CD4-positive, alpha-beta T cell (primary cell): ENCODE results near the gene LAT. TPM values are rescaled to one million over a fixed set of nuclear protein-coding genes. Genes with fewer than 3 reads are reported as not detected.
"Not testable (repeated sequence)": the region's sequence is repeated elsewhere in the genome, so short reads cannot be mapped to it uniquely, and the experiment has no call there.

Experiments used
- ATAC-seq: fragments of 200-7000 bp; cut with Tn5 transposase; one replicate; pipeline ENCODE4 v1.10.0; 2022; ENCODE audit warnings: mild to moderate bottlenecking; ENCODE audit not compliant: poor library complexity
- CTCF ChIA-PET: fragments of 350-600 bp; sonication (Branson Sonifier 250); formaldehyde crosslinking; loops from one replicate; lab custom pipeline; 2021; ENCODE audit warnings: antibody characterized with exemption, inconsistent platforms; lab: Charles Lee
- POLR2A ChIA-PET: fragments of 350-600 bp; sonication (Branson Sonifier 250); formaldehyde crosslinking; loops from one replicate; lab custom pipeline; 2021; ENCODE audit warnings: antibody characterized with exemption, inconsistent platforms; lab: Charles Lee
- DNase-seq, 14 experiments: peaks; one replicate each; pipeline ENCODE4 v3.0.0-alpha.2; 2013 to 2020; ENCODE audit warnings: mixed read lengths in 2 of 14
- H3K27ac ChIP-seq, 2 donors: one replicate each; pipeline versions ENCODE4 v1.5.1 to v1.7.0; 2013; ENCODE audit warnings: low read length in 2 of 2, low read depth in 1 of 2, mild to moderate bottlenecking in 1 of 2
- H3K27me3 ChIP-seq, 2 experiments: 1 replicate in 1 of 2; 2 replicates in 1 of 2; pipeline versions ENCODE4 v1.6.1 to v1.7.0; 2013; ENCODE audit warnings: low read length in 2 of 2, control low read depth in 1 of 2, mild to moderate bottlenecking in 1 of 2, moderate library complexity in 1 of 2; ENCODE audit not compliant: insufficient read depth in 2 of 2, control insufficient read depth in 1 of 2
- H3K36me3 ChIP-seq: one replicate; pipeline ENCODE4 v1.6.1; 2013; ENCODE audit warnings: low read length, control low read depth; ENCODE audit not compliant: insufficient read depth
- H3K4me1 ChIP-seq: one replicate; pipeline ENCODE4 v1.6.1; 2013; ENCODE audit warnings: low read length, control low read depth; ENCODE audit not compliant: insufficient read depth
- H3K4me3 ChIP-seq: one replicate; pipeline ENCODE4 v1.5.1; 2013; ENCODE audit warnings: mild to moderate bottlenecking, low read length, moderate library complexity
- H3K9me3 ChIP-seq, 2 experiments: 1 replicate in 1 of 2; 2 replicates in 1 of 2; pipeline versions ENCODE4 v1.6.1 to v1.7.0; 2013; ENCODE audit warnings: low read length in 2 of 2, mild to moderate bottlenecking in 2 of 2, control low read depth in 1 of 2, moderate library complexity in 1 of 2; ENCODE audit not compliant: control insufficient read depth in 1 of 2, insufficient read depth in 1 of 2
- H3K27ac Mint-ChIP-seq: one replicate; pipeline ENCODE4 v1.8.0; 2020; ENCODE audit warnings: mixed read lengths
- H3K27me3 Mint-ChIP-seq: one replicate; pipeline ENCODE4 v1.8.0; 2021; ENCODE audit warnings: mixed read lengths
- H3K36me3 Mint-ChIP-seq: one replicate; pipeline ENCODE4 v1.8.0; 2021; ENCODE audit warnings: low read depth, mixed read lengths
- H3K4me1 Mint-ChIP-seq: one replicate; pipeline ENCODE4 v1.8.0; 2021; ENCODE audit warnings: low read depth, mixed read lengths
- H3K4me3 Mint-ChIP-seq: one replicate; pipeline ENCODE4 v1.8.0; 2020; ENCODE audit warnings: mild to moderate bottlenecking, mixed read lengths
- H3K9me3 Mint-ChIP-seq: one replicate; pipeline ENCODE4 v1.8.0; 2020; ENCODE audit warnings: mixed read lengths
- CTCF ChIP-seq: fragments of 200-600 bp; IDR thresholded peaks from one replicate; pipeline ENCODE4 v1.8.0; 2022; ENCODE audit warnings: antibody characterized with exemption, mild to moderate bottlenecking
- intact Hi-C, 2 experiments: fragments of 100-400 bp; cut with DNase I in 1 of 2; cut with micrococcal nuclease in 1 of 2; formaldehyde crosslinking; loops; one replicate each; pipeline versions ENCODE4 v1.15.1 to v1.9.0; 2023 to 2025; cut with DNase I, micrococcal nuclease
- total RNA-seq, 174 experiments: library from RNA in 2 of 174; stranded (reverse) in 2 of 174; gene quantifications; one replicate each; pipeline ENCODE4 v1.2.3 and lab custom pipeline; 2021 to 2026

Gene LAT
- total RNA-seq, 2 experiments from 2014 or later = 156 to 160 TPM

- DNase-seq = no peak
- Histone ChIP-seq H3K36me3 (peaks cover 52% of the 10 kb centered on the region), H3K27me3 (no peaks in the 10 kb centered on the region), H3K4me3 (no peak overlapping the region), H3K27ac (no peak overlapping the region), H3K4me1 (no peaks in the 10 kb centered on the region), H3K9me3 (no peaks in the 10 kb centered on the region)
- CTCF ChIA-PET = no interaction called here
- H3K9me3 Mint-ChIP-seq = no peaks in the 10 kb centered on the region
- no peaks in the 10 kb centered on the region for H3K27me3 Mint-ChIP-seq
- ATAC-seq = no peak
- H3K27ac Mint-ChIP-seq = no peak overlapping the region
- H3K4me1 Mint-ChIP-seq = no peaks in the 10 kb centered on the region
- intact Hi-C loops = no loop called here
- POLR2A ChIA-PET = no interaction called here
- H3K36me3 Mint-ChIP-seq = peaks cover 58% of the 10 kb centered on the region
- no peak overlapping the region for H3K4me3 Mint-ChIP-seq
- no peak for TF ChIP-seq CTCF
These were observed 20.8 kb upstream of the LAT start for GRCh38 chr16:28964072-28964471.

- H3K9me3 ChIP-seq = no peaks in the 10 kb centered on the region
- no peaks in the 10 kb centered on the region for H3K27me3 Mint-ChIP-seq
- H3K27ac ChIP-seq = no peak overlapping the region
- H3K36me3 ChIP-seq = peaks cover 49% of the 10 kb centered on the region
- no peak overlapping the region for H3K4me3 ChIP-seq
- H3K4me1 ChIP-seq = no peaks in the 10 kb centered on the region
- no peak overlapping the region for H3K27ac Mint-ChIP-seq
- ATAC-seq = no peak
- intact Hi-C loops = no loop called here
- TF ChIP-seq CTCF = no peak
- H3K9me3 Mint-ChIP-seq = no peaks in the 10 kb centered on the region
- H3K36me3 Mint-ChIP-seq = peaks cover 55% of the 10 kb centered on the region
- CTCF ChIA-PET = no interaction called here
- POLR2A ChIA-PET = no interaction called here
- H3K4me3 Mint-ChIP-seq = no peak overlapping the region
- H3K4me1 Mint-ChIP-seq = no peaks in the 10 kb centered on the region
- no peak for DNase-seq
- H3K27me3 ChIP-seq = no peaks in the 10 kb centered on the region
These were observed 20.4 kb upstream of the LAT start for GRCh38 chr16:28964496-28964895.

GRCh38 chr16:28967156-28967555, 17.7 kb upstream of the LAT start:
- Histone ChIP-seq H3K27me3 (no peaks in the 10 kb centered on the region), H3K36me3 (peaks cover 32% of the 10 kb centered on the region), H3K4me1 (no peaks in the 10 kb centered on the region), H3K9me3 (no peaks in the 10 kb centered on the region), H3K27ac (no peak overlapping the region), H3K4me3 (no peak overlapping the region)
- Mint-ChIP-seq H3K36me3 (peaks cover 39% of the 10 kb centered on the region), H3K4me1 (no peaks in the 10 kb centered on the region), H3K27ac (no peak overlapping the region), H3K9me3 (no peaks in the 10 kb centered on the region), H3K4me3 (no peak overlapping the region), H3K27me3 (no peaks in the 10 kb centered on the region)
- ATAC-seq (no peak), DNase-seq (no peak)
- intact Hi-C loops = no loop called here
- ChIA-PET POLR2A (no interaction called here), CTCF (no interaction called here)
- TF ChIP-seq CTCF = no peak

- Mint-ChIP-seq H3K4me1 (peaks cover 14% of the 10 kb centered on the region), H3K36me3 (peaks cover 20% of the 10 kb centered on the region)
- H3K9me3 ChIP-seq, H3K4me3 Mint-ChIP-seq, H3K27ac ChIP-seq, H3K27me3 ChIP-seq, CTCF ChIA-PET, intact Hi-C loops, H3K4me3 ChIP-seq, H3K36me3 ChIP-seq, POLR2A ChIA-PET, H3K9me3 Mint-ChIP-seq, H3K4me1 ChIP-seq, ATAC-seq, DNase-seq, H3K27me3 Mint-ChIP-seq, H3K27ac Mint-ChIP-seq: not testable (repeated sequence)
These were observed 15.2 kb upstream of the LAT start for GRCh38 chr16:28969696-28970095.
